ENCODE results near the gene SOCS2. TPM values are rescaled to one million over a fixed set of nuclear protein-coding genes. Genes with fewer than 3 reads are reported as not detected.
"Not testable (repeated sequence)": the region's sequence is repeated elsewhere in the genome, so short reads cannot be mapped to it uniquely, and the experiment has no call there.

Gene SOCS2
- total RNA-seq, 1 donor from 2014 or later, result 6.0 TPM

- intact Hi-C loops (cut with DNase I), result no loop called here
- no peak for ATAC-seq (ENCODE audit: poor library complexity)
- DNase-seq, result no peak
These were observed 44.2 kb downstream of the SOCS2 start for GRCh38 chr12:93616584-93617101.

GRCh38 chr12:93618891-93619410 lies 46.5 kb downstream of the SOCS2 start:
- no peak for ATAC-seq (ENCODE audit: poor library complexity)
- intact Hi-C loops (cut with DNase I), result no loop called here
- no peak for DNase-seq

DNA sequence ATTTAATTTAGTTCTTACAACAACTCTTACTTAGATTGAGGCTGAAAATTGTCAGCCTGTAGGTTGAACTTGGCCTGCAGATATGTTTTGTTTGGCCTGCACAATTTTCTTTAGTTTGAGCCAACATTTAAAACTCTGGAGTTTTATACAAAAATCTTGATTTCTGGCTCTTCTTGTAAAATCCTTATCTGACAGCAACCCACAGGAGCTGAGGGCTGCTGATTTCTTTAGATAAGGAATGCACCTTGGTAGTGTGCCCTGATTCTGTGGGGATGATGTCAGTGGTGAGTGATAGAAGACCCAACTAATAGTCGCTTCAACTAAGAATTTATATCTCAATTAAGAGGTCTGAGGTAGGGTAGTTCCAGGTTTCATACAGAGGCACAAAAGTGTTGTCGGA lies 49.5 kb downstream of the SOCS2 start:
- intact Hi-C loops (cut with DNase I), result no loop called here
- no peak for DNase-seq
- ATAC-seq (ENCODE audit: poor library complexity), result no peak

GRCh38 chr12:93622485-93622884 lies 50.0 kb downstream of the SOCS2 start:
- intact Hi-C loops (cut with DNase I), result no loop called here
- ATAC-seq (ENCODE audit: poor library complexity), result no peak
- DNase-seq, result no peak

- intact Hi-C loops (cut with DNase I), result no loop called here
- ATAC-seq (ENCODE audit: poor library complexity) (no peak), DNase-seq (no peak)
These were observed 52.3 kb downstream of the SOCS2 start for GRCh38 chr12:93624595-93625294.

GRCh38 chr12:93625295-93625645 lies 52.8 kb downstream of the SOCS2 start:
- intact Hi-C loops (cut with DNase I); DNase-seq; ATAC-seq (ENCODE audit: poor library complexity): not testable (repeated sequence)

DNA sequence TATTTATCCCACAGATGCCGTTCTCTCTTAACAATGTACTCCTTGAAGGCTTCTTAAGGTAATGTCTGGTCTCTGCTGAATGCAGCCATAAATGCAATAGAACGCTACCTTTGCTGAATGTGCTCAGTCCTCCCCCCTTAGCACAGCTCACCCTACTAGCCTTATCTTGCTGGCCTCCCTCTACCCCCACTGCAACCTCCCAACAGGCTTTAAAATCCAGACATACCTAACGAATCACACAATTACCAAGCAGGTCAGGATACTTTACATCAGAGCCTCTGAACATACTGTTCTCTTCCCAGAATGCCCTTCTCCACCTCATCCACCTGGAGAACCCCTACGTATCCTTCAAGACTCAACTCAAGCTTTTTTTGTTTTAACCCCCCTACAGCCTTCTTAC lies 53.7 kb downstream of the SOCS2 start:
- DNase-seq, result no peak
- no peak for ATAC-seq (ENCODE audit: poor library complexity)
- intact Hi-C loops (cut with DNase I), result no loop called here

Other genes with a start within 250 kb of the SOCS2 start
- 410 TPM for gene NUDT4, start 194.8 kb upstream of the SOCS2 start, total RNA-seq
- gene UBE2N, start 130.7 kb upstream of the SOCS2 start, total RNA-seq, result 77.3 TPM
- gene MRPL42, start 105.2 kb upstream of the SOCS2 start, total RNA-seq, result 39.9 TPM
- 35.8 TPM for gene CRADD, start 104.7 kb downstream of the SOCS2 start, total RNA-seq